OCI-LY1 (cell line): ENCODE measurements around the gene BTBD6.

Source experiments
- H2AFZ ChIP-seq: fragments of 200-600 bp; sonication (generic), shearing (Covaris generic); 2 replicates; pipeline ENCODE4 v1.6.0; 2014; ENCODE audit warnings: antibody characterized with exemption, mild to moderate bottlenecking, low read length
- H3F3A ChIP-seq: fragments of 200-600 bp; sonication (generic), shearing (Covaris generic); 2 replicates; pipeline ENCODE4 v1.6.0; 2014; ENCODE audit warnings: mild to moderate bottlenecking, antibody characterized with exemption, low read length, moderate library complexity; ENCODE audit not compliant: insufficient read depth
- H3K27ac ChIP-seq: fragments of 200-600 bp; sonication (generic); 2 replicates; pipeline ENCODE4 v1.5.1; 2014; ENCODE audit warnings: low read length, mixed run types, mild to moderate bottlenecking, low read depth; ENCODE audit not compliant: poor library complexity, severe bottlenecking
- H3K27me3 ChIP-seq: fragments of 200-600 bp; sonication (generic); 2 replicates; pipeline ENCODE4 v1.6.0; 2014; ENCODE audit warnings: antibody characterized with exemption, mild to moderate bottlenecking, low read length, moderate library complexity; ENCODE audit not compliant: insufficient read depth
- H3K36me3 ChIP-seq: fragments of 200-600 bp; sonication (generic); 2 replicates; pipeline ENCODE4 v1.6.1; 2014; ENCODE audit warnings: mild to moderate bottlenecking, antibody characterized with exemption, low read length, moderate library complexity, mixed read lengths; ENCODE audit not compliant: insufficient read depth
- H3K4me1 ChIP-seq: fragments of 200-600 bp; sonication (generic); 2 replicates; pipeline ENCODE4 v1.5.1; 2014; ENCODE audit warnings: mild to moderate bottlenecking, low read length, moderate library complexity; ENCODE audit not compliant: insufficient read depth, severe bottlenecking
- H3K4me2 ChIP-seq: fragments of 200-600 bp; sonication (generic), shearing (Covaris generic); 2 replicates; pipeline ENCODE4 v1.6.1; 2014; ENCODE audit warnings: low read length
- H3K4me3 ChIP-seq: fragments of 200-600 bp; sonication (generic); 2 replicates; pipeline ENCODE4 v1.5.1; 2014; ENCODE audit warnings: low read length, low read depth, mild to moderate bottlenecking, mixed read lengths; ENCODE audit not compliant: poor library complexity, severe bottlenecking
- H3K79me2 ChIP-seq: fragments of 200-600 bp; shearing (Covaris generic); 2 replicates; pipeline ENCODE4 v1.6.1; 2016; ENCODE audit warnings: mixed run types, low read length, mixed read lengths; ENCODE audit not compliant: insufficient read depth
- H3K9ac ChIP-seq: fragments of 200-600 bp; sonication (generic), shearing (Covaris generic); 2 replicates; pipeline ENCODE4 v1.6.1; 2014; ENCODE audit warnings: mild to moderate bottlenecking, low read length, mixed read lengths
- H3K9me2 ChIP-seq: fragments of 200-600 bp; sonication (generic), shearing (Covaris generic); 2 replicates; pipeline ENCODE4 v1.6.1; 2014; ENCODE audit warnings: low read depth, mild to moderate bottlenecking, low read length, mixed read lengths
- H3K9me3 ChIP-seq: fragments of 200-600 bp; shearing (Covaris generic); 2 replicates; pipeline ENCODE4 v1.6.1; 2014; ENCODE audit warnings: low read length, mixed read lengths
- H4K20me1 ChIP-seq: fragments of 200-600 bp; sonication (generic), shearing (Covaris generic); 2 replicates; pipeline ENCODE4 v1.6.0; 2016; ENCODE audit warnings: mild to moderate bottlenecking, low read length; ENCODE audit not compliant: insufficient read depth
- EZH2 ChIP-seq: fragments of 200-600 bp; sonication (generic), shearing (Covaris generic); IDR thresholded peaks from 2 replicates; pipeline ENCODE4 v1.8.0; 2017; ENCODE audit warnings: borderline replicate concordance, mixed run types, mild to moderate bottlenecking, antibody characterized with exemption, low read length, moderate library complexity, mixed read lengths
- TF ChIP-seq, protein P1 (sequence below): fragments of 200-600 bp; sonication (generic), shearing (Covaris generic); IDR thresholded peaks from 2 replicates; pipeline ENCODE4 v1.5.1; 2017; ENCODE audit warnings: mild to moderate bottlenecking, antibody characterized with exemption, low read length, moderate library complexity, mixed read lengths

Gene BTBD6

DNA sequence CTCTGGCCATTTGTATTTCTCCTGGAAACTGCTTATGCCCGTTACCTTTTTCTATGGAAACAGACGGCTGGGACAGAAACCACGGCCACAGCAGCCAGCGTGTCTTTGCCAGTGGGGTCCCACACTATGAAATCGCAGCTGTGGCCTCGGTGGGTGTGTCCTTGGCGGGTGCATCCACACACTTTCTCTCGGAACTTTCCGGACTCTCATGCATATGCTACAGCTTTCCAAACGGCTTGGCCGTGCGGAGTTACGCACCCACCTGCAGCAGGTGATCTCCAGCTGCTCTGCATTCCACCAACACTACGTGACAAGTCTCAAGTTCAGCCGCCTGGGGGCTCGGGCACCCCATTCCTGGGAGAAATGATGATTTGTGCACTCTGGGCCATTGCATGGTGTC lies 1.3 kb upstream of the BTBD6 start:
- no peak overlapping the region for H3K4me2 ChIP-seq
- H3F3A ChIP-seq, result no peaks in the 10 kb centered on the region
- H3K79me2 ChIP-seq, result no peaks in the 10 kb centered on the region
- H3K4me3 ChIP-seq, result no peak overlapping the region
- H3K27ac ChIP-seq, result no peak overlapping the region
- no peak overlapping the region for H2AFZ ChIP-seq
- no peaks in the 10 kb centered on the region for H3K27me3 ChIP-seq
- H3K36me3 ChIP-seq, result peaks cover 21% of the 10 kb centered on the region
- TF ChIP-seq, protein P1, sequence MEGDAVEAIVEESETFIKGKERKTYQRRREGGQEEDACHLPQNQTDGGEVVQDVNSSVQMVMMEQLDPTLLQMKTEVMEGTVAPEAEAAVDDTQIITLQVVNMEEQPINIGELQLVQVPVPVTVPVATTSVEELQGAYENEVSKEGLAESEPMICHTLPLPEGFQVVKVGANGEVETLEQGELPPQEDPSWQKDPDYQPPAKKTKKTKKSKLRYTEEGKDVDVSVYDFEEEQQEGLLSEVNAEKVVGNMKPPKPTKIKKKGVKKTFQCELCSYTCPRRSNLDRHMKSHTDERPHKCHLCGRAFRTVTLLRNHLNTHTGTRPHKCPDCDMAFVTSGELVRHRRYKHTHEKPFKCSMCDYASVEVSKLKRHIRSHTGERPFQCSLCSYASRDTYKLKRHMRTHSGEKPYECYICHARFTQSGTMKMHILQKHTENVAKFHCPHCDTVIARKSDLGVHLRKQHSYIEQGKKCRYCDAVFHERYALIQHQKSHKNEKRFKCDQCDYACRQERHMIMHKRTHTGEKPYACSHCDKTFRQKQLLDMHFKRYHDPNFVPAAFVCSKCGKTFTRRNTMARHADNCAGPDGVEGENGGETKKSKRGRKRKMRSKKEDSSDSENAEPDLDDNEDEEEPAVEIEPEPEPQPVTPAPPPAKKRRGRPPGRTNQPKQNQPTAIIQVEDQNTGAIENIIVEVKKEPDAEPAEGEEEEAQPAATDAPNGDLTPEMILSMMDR, result no peak
- no peak for TF ChIP-seq EZH2
- no peaks in the 10 kb centered on the region; the same call in 1 of the 2 replicates for H4K20me1 ChIP-seq
- H3K4me1 ChIP-seq, result peaks cover 11% of the 10 kb centered on the region
- H3K9me2 ChIP-seq, result no peaks in the 10 kb centered on the region
- no peaks in the 10 kb centered on the region for H3K9me3 ChIP-seq
- no peak overlapping the region for H3K9ac ChIP-seq

DNA sequence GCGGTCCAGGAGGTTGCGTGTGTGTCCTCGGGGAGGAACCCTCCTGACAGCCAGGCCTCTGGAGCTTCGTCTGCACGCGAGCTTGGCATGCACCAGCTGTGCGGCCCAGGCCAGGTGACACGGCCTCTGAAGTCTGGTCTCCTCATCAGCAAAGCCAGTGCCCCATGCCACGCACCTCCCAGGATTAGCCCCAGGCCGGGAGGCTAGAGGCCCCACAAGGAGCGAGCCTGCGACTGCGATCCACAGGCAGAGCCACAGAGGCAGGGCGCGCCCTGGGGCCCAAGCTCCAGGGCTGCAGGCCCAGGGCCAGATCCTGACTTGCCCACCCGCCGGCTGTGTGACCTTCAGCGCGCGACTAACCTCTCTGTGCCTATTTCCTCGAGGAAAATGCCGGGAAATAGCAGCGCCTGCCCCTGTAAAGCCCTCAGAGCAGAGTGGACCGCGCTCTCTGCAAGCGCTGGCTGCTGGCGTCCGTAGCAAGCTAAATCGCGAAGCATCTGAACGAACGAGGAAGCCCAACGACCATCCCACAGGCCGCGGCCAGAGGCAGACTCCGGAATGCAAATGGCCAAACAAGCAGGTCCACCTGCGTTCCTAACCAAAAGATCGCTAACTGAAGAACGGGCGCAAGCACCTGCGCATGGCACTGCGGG lies 492 bp upstream of the BTBD6 start:
- Histone ChIP-seq H4K20me1 (no peaks in the 10 kb centered on the region; the same call in 1 of the 2 replicates), H3K4me1 (peaks cover 11% of the 10 kb centered on the region), H3F3A (no peaks in the 10 kb centered on the region), H3K9me2 (no peaks in the 10 kb centered on the region), H3K4me2 (peak overlapping the region; percentile 96), H2AFZ (no peak overlapping the region), H3K9ac (peak overlapping the region; percentile 78), H3K27me3 (no peaks in the 10 kb centered on the region), H3K79me2 (no peaks in the 10 kb centered on the region), H3K36me3 (peaks cover 21% of the 10 kb centered on the region), H3K9me3 (no peaks in the 10 kb centered on the region), H3K4me3 (peak overlapping the region; percentile 69), H3K27ac (no peak overlapping the region)
- TF ChIP-seq, protein P1, result no peak
- TF ChIP-seq EZH2, result no peak

DNA sequence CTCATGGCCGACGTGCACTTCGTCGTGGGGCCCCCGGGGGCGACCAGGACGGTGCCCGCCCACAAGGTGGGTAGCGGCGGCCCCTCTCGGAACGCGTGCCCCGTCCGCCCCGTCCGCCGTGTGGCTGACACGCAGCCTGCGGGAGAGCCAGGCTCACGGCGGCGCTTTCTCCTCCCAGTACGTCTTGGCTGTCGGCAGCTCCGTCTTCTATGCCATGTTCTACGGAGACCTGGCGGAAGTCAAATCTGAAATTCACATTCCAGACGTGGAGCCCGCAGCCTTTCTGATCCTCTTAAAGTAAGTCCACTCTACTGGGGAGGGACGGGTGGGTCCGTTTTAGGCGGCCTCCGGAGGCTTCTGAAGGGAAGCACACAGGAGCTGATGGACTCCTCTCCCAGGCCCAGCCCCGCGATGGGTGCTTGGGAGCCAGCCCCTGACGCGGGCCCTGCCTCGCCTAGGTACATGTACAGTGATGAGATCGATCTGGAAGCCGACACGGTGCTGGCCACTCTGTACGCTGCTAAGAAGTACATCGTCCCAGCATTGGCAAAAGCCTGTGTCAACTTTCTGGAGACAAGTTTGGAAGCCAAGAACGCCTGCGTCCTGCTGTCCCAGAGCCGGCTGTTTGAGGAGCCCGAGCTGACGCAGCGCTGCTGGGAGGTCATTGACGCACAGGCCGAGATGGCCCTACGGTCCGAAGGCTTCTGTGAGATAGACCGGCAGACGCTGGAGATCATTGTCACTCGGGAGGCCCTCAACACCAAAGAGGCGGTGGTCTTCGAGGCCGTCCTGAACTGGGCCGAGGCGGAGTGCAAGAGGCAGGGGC lies 1.1 kb downstream of the BTBD6 start:
- Histone ChIP-seq H3K9me3 (no peaks in the 10 kb centered on the region), H3K9ac (peak overlapping the region; percentile 66; the same call in 1 of the 2 replicates), H3K27ac (no peak overlapping the region), H4K20me1 (no peaks in the 10 kb centered on the region; the same call in 1 of the 2 replicates), H3K79me2 (no peaks in the 10 kb centered on the region), H2AFZ (no peak overlapping the region), H3K4me2 (peak overlapping the region; percentile 81), H3K36me3 (peaks cover 21% of the 10 kb centered on the region), H3K4me1 (peaks cover 11% of the 10 kb centered on the region), H3K4me3 (peak overlapping the region; percentile 65), H3F3A (no peaks in the 10 kb centered on the region), H3K27me3 (no peaks in the 10 kb centered on the region), H3K9me2 (no peaks in the 10 kb centered on the region)
- TF ChIP-seq, protein P1, result no peak
- TF ChIP-seq EZH2, result no peak
